GM20431 (cell line): Measurements from ENCODE around the gene CPVL.

Experiments used
- in situ Hi-C: fragments of 300-500 bp; cut with MseI, MboI; formaldehyde crosslinking; loops from one replicate; pipeline ENCODE4 v1.15.0; 2020; ENCODE audit warnings: low sequenced_read_pairs; ENCODE audit not compliant: unreplicated experiment

CPVL gene

GRCh38 chr7:28988810-28989209, 157.5 kb downstream of the CPVL start:
- in situ Hi-C loops: no loop called here

- in situ Hi-C loops: no loop called here
Measured at GRCh38 chr7:28988091-28988490, 158.2 kb downstream of the CPVL start.

- in situ Hi-C loops: no loop called here
Measured at GRCh38 chr7:28986765-28987110, 159.6 kb downstream of the CPVL start.

- in situ Hi-C loops: no loop called here
Measured at GRCh38 chr7:28986028-28986764, 160.1 kb downstream of the CPVL start.

- in situ Hi-C loops: no loop called here
Measured at GRCh38 chr7:28984631-28985030, 161.7 kb downstream of the CPVL start.

- in situ Hi-C loops: no loop called here
Measured at GRCh38 chr7:28984217-28984616, 162.1 kb downstream of the CPVL start.

GRCh38 chr7:28983396-28984190, 162.7 kb downstream of the CPVL start:
- in situ Hi-C loops: no loop called here

GRCh38 chr7:28981161-28981465, 165.2 kb downstream of the CPVL start:
- in situ Hi-C loops: no loop called here

- in situ Hi-C loops: no loop called here
Measured at GRCh38 chr7:28980451-28981160, 165.7 kb downstream of the CPVL start.

- in situ Hi-C loops: no loop called here
Measured at GRCh38 chr7:28979776-28980175, 166.6 kb downstream of the CPVL start.

- in situ Hi-C loops: no loop called here
Measured at GRCh38 chr7:28977881-28978280, 168.5 kb downstream of the CPVL start.

GRCh38 chr7:28976022-28976421, 170.3 kb downstream of the CPVL start:
- in situ Hi-C loops: no loop called here

- in situ Hi-C loops: no loop called here
Measured at GRCh38 chr7:28973591-28973990, 172.7 kb downstream of the CPVL start.

GRCh38 chr7:28964056-28964455, 182.3 kb downstream of the CPVL start:
- in situ Hi-C loops: no loop called here

- in situ Hi-C loops: no loop called here
Measured at GRCh38 chr7:28961972-28962371, 184.4 kb downstream of the CPVL start.

GRCh38 chr7:28960071-28960840, 186.1 kb downstream of the CPVL start:
- in situ Hi-C loops: no loop called here

GRCh38 chr7:28958980-28959347, 187.4 kb downstream of the CPVL start:
- in situ Hi-C loops: no loop called here

GRCh38 chr7:28958235-28958979, 187.9 kb downstream of the CPVL start, which contains the start of gene TRIL:
Gene TRIL, minus strand, starts transcription at chr7:28958330. Its CDS starts 284 bp downstream, at chr7:28958046.
- in situ Hi-C loops: no loop called here

- in situ Hi-C loops: no loop called here
Measured at GRCh38 chr7:28957751-28958234, 188.5 kb downstream of the CPVL start.
